Dedifferentiated amniotic fluid mesenchymal stem cell (primary cell): Measurements from ENCODE around the gene CCDC7.
"Not testable (repeated sequence)": the region's sequence is repeated elsewhere in the genome, so short reads cannot be mapped to it uniquely, and the experiment has no call there.

ENCODE experiments used
- DNase-seq: peaks from one replicate; pipeline ENCODE4 v3.0.0-alpha.2; 2016; ENCODE audit errors: extremely low spot score

CCDC7 gene

DNA sequence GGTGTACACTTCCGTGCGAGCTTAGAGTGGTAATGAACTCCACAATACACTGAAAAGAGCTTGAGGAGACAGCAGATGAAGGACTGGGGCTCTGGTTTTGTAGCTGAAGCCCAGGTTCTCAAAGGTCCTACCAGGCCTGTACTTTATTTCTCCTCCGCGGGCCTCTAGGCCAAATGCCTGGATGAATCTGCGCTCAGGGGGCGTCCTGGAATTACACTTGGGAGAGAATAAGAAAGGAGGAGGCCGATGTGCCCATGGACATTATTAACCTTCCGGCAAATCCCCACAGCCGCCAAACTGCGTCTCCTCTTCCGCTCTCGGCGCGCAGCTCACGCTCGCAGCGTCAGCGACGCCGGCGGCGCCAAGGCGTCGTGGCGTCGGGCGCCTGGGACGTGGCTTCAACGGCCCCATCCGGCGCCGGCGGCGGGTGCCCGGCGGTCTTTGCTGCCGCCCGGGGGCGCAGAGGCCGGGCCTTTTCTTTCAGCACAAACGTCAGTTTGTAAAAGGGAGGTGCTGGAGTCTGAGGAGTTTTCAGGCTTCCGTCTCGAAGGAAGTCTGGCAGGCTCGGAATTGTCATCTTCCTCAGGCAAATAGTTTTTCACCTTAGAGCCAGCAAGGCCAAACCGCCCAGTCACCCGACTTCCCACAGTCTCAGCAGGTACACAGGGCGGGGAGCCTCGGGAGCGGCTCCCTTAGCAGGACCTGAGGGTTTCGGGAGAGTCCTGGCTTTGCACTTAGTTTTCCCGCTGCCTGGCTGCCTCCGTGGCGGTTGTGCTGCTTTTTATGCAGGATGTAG is at the start of gene CCDC7:
Gene CCDC7, plus strand, starts transcription at position 401 of the 796 bp plus-strand sequence. CDS start 5,503 bp downstream, outside the sequence.
- peak; percentile 83 for DNase-seq

DNA sequence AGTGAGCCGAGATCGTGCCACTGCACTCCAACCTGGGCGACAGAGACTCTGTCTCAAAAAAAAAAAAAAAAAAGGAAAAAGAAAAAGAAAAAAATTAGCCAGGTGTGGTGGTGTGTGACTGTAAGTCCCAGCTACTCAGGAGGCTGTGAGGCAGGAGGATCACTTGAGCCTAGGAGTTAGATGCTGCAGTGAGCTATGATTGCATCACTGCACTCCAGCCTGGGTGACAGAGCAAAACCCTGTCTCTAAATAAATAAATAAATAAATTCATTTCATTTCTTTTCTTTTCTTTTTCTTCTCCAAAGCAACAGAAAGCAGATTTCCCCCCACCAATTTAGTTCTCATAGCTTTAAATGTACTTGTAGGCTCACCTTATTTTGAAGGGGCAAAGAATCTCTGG is 48.8 kb upstream of the CCDC7 start:
- not testable (repeated sequence) for DNase-seq

DNA sequence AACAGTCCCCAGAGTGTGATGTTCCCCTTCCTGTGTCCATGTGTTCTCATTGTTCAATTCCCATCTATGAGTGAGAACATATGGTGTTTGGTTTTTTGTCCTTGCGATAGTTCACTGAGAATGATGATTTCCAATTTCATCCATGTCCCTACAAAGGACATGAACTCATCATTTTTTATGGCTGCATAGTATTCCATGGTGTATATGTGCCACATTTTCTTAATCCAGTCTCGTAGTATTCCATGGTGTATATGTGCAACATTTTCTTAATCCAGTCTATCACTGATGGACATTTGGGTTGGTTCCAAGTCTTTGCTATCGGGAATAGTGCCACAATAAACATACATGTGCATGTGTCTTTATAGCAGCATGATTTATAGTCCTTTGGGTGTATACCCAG is 46.2 kb upstream of the CCDC7 start:
- not testable (repeated sequence) for DNase-seq

DNA sequence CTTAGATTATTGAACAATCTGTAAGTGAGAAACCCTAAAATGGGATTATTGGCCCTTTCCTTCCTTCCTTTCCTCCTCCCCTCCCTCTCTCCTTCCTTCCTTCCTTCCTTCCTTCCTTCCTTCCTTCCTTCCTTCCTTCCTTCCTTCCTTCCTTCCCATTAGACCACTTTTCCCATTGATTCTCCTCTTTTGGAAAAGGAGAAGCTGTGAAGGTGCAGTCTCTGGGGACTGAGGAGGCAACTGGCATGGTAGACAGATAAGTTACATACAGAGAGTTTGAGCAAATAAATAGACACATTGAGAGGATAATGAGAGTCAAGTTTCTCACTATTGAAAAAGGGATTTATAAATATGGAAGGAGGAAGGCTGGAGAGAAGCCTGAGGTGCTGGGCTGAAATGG is 45.0 kb upstream of the CCDC7 start:
- no peak for DNase-seq

DNA sequence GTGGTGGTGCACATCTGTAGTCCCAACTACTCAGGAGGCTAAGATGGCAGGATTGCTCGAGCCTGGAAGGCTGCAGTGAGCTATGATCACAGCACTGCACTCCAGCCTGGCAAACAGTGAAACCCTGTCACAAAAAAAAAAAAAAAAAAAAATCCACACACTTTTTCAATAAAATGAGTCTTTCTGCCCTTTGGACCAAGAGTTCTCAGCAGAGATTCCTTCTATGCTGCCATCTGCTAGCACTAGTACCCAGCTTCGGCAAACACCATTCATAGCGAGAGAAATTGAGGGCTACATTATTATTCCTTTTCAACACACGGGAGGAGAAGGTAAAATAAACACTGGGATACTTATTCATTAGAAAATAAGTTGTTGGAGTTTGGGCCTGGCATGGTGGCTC is 43.4 kb upstream of the CCDC7 start:
- DNase-seq = no peak

DNA sequence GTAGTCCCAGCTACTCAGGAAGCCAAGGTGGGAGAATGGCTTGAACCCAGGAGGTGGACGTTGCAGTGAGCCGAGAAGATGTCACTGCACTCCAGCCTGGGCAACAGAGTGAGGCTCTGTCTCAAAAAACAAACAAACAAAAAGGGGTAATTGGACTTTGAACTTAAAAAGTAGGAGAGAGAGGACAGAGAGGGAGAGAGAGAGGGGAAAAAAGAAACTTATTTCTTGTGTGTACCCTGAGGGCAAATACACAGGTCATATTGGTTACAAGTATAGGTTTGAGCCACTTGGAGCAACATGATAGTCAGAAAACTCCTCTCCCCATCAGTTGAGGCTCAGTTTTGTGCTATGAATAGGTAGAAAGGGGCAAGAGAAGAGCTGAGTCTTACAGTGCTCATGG is 42.8 kb upstream of the CCDC7 start:
- DNase-seq = no peak

DNA sequence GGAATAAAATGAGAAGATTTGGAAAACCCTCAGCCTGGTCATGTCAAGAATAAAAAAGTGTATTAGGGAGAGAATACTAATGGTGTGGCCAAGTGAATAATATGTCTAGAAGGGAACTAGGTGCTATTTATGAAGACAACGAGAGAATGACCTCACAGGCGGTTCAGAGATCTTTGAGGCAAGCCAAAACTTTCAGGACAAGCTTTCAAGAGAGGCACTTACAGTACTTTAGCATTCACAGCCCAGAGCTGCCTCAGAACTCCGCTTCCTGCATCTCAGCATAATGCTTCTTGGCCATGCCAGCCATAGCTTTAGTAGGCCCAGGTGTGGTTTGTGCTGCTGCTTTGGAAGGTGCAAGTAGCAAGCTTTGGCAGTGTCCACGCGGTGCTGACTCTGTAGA is 37.2 kb upstream of the CCDC7 start:
- DNase-seq = no peak

DNA sequence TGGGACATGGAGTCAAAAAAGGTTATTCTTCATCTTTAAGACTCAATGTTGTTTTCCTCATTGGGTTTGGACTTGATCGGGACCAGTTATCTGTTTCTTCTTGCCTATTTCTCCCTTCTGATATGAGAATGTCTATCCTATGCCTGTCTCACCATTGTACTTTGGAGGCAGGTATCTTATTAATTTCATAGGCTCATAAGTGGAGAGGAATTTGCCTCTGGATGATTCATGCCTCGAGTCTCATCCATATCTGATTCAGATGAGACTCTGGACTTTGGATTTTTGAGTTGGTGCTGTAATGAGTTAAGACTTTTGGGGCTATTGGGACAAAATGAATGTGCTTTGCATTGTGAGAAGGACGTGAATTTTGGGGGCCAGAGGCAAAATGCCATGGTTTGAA is 36.2 kb upstream of the CCDC7 start:
- DNase-seq = no peak

DNA sequence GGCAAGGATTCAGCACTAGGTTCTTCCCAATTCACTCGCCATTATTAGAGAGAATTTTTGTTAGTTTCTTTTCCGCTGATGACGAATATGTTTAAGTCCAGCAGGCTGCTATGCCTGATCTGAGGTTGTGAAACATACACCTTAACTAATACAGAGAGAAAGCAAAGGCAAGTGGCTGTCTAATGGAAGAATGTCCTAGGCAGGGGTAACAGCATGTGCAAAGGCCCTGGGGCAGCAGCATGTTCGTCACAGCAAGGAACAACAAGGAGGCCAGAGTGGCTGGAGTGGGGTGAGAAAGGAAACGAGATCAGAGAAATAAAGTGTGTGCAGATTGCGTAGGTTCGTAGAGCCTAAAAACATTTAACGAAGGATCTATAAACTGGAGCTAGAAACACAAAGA is 35.4 kb upstream of the CCDC7 start:
- DNase-seq = no peak

DNA sequence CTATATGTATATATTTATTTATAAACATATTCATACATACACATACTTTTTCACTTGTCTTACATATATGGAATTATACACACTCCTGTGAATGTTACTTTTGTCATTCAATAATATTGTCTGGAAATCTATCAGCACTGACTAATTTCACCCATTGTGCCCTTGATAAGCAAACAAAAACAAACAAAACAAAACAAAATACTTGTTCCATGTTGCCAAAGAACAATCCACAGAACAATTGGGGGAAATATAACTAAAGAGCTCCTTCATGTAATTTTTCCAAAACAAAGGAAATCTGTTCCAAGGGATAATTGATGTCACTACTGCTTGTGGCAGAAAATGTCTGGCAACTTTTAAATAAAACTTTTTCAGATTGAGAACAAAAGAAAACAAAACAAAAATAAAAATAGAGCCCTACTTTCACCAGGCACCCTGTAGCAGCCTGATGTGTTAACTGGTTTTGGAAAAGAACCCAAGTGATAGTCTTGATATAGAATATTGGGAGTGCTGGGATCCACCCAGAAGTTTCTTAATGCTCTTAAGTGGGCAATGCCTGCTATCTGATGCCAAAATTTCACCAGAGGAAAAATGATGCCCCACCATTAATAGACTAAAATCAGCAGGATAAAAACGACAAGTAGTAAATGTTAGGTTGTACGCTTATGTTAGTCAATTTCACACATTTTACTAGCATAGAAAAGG is 34.0 kb upstream of the CCDC7 start:
- DNase-seq = no peak

DNA sequence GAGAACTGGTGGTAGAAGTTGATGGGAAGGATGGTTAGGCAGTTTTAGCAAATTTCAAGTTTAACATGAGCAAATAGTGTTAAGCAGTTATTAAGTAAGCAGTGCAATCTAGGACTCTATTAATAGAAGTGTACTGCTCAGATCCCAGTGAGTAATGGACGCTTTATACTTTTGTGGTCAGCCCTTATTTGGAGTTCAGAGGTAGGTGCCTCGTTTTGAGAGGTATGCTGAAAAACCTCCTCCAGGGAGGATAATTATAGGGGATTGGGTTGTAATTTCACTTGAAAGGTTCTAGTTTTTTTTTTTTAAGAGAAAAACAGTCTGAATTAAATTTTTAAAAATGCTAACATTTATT is 33.5 kb upstream of the CCDC7 start:
- no peak for DNase-seq

DNA sequence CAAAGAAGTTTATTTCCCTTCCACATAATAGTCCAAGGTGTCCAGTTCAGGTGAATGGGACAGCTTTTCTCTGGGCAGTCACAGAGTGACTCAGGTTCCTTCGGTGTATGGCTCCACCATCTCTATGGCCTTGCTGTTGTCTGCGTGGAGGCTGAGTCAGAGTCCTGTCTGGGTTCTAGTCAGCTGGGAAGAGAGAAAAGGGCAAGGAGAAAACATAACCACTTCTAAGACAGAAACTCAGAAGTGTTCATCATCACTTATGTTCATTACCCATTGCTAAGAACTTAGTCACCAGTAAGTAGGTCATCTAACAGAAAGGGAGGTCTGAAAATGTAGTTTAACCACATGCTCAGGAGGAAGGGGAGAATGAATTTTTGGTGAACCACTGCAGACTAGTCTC is 32.4 kb upstream of the CCDC7 start:
- peak; percentile 45 for DNase-seq

DNA sequence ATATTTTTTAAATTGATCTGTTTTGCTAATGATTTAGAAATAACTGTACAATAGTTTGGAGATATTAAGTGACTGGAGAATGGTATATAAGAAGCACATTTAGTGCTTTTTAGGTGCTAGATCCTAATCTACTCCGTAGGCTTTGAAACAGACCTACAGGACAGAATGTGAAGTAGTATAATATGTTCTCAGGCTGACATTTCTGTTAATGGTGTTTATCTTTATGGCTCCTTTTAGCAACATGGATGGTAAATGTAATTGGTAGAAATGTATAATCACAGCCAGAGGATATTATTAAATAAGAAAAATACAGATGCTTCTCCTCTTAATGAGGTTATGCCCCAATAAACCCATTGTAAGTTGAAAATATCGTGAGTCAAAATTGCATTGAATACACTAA is 30.6 kb upstream of the CCDC7 start:
- DNase-seq = no peak

DNA sequence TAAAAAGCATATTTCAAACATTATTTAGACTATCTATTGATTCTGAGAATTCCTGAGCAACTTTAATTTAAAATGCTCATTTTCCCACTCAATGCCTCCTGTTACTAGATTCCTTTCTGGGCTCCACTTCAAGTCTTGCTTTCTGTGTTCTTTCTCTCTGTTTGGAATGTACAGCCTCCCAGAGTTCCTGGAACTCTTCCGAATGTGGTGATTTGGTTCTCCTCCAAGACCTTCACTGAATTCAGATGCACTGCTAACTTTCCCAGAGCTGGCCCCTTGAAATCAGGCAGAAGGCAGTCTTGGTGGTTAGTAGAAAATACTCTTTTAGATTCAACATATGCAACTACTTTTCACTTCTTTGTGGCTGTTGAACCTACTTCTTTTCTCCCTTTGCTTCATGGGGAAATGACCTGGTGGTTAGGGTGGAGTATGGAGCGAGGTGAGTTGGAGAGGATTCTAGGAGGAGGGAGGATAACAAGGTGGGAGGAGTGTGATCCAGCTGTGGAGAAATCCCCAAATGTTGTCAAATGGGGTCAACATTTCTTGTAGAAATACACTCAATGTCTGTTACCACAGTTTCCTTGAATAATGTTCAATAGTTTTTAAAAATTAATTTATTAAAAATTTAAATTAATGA is 27.9 kb upstream of the CCDC7 start:
- DNase-seq = peak; percentile 91

DNA sequence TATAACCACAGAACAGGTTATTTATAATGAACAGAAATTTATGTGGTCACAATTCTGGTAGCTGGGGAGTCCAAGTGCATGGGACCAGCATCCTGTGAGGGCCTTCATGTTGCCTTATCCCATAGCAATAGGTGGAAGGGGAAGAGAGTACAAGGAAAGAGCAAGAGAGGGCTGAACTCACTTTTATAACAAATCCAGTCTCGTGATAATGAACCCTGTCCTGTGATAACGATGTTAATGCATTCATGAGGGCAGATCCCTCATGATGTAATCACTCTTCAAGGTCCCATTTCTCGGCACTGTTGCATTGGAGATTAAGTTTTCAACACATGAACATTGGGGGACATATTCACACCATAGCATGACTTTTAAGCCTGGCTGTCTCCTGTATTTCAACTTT is 27.4 kb upstream of the CCDC7 start:
- DNase-seq = no peak

DNA sequence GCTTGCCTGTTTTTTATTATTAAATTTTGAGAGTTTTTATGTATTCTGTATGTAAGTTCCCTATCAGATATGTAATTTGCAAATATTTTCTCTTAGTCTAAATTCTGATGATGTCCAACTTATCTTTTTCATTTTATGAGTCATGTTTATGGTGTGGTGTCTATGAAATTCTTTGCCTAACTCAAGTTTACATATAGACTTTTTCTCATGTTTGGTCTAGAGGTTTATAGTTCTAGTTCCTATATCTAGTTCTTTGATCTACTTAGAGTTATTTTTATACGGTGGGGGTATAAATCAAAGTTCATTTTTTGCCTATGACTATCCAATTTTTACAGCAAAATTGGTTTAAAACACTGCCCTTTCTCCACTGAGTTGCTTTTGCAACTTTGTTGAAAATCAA is 26.3 kb upstream of the CCDC7 start:
- DNase-seq = no peak

DNA sequence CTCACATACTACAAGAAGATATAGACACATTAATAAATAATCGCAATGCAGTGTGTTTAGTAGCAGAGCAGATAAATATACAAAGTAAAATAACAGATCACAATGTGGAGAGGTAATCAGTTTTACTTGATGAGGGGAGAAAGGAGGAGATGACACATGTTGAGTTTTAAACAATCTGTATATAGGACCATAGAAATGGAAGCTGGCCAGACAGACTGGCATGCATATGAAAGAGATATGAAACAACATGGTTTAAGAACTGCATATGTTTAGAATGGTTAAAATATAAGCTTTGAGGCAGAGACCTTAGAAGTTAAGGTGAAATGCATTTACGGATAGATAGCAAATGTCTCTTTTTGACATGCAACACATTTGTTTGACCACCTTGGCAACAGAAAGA is 19.8 kb upstream of the CCDC7 start:
- no peak for DNase-seq

DNA sequence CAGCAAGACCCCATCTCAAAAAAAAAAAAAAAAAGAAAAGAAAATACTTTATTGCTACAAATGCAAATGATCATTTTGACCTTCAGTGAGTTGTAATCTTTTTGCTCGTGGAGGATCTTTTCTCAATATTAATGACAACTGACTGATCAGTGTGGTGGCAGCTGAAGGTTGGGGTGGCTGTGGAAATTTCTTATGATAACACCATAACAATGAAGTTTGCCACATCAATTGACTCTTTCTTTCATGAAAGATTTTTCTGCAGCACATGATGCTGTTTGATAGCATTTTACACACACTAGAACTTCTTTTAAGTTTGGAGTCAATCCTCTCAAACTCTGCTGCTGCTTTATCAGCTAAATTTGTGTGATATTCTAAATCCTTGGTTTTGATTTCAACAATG is 12.4 kb upstream of the CCDC7 start:
- no peak for DNase-seq

DNA sequence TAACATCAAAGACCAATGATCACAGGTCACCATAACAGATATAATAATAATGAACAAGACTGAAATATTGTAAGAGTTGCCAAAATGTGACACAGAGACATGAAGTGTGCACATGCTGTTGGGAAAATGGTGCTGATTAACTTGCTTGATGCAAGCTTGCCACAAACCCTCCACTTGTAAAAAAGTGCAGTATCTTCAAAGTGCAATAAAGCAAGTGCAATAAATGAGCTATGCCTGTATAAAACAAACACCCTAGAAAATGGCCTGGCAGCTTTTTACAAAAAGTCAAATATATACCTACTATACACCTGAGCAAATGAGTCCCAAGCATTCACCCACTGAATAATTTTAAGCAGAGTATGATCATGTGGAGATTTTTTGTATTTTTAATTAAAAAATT is 9.7 kb upstream of the CCDC7 start:
- no peak for DNase-seq

DNA sequence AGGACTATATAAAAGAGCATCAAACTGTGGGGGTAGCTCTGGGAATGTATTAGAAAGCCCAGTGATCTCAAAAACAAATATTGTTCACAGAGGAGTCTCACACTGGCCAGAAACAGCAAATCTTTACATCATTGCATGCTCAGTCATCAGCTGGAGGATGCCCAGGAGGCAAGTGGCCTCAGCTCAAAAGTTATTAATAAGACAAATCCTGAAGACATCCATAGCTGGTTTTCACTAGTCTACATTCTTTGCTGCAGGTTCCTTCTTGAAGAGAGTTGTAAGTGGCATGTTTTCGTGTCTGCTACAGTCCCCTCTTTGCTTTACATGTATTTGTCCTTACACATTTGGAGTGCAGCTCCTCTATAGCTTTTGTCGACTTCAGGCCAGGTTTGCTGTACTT is 8.6 kb upstream of the CCDC7 start:
- DNase-seq = no peak

DNA sequence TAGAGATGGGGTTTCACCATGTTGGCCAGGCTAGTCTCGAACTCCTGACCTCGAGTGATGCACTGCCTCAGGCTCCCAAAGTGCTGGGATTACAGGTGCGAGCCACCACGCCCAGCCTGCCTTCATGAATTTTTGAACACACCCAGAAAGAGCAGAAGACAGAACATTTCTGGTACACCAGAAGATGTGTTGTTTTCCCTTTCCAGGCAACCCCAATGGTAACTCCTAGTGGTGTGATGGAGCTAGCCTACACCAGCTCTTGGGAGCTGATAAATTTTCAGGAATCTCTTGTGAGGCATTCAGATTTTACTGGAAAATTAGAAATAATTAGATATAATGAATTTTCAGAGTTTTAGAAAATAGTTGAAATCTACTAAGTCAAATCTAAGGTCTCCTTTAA is 904 bp upstream of the CCDC7 start:
- no peak for DNase-seq

DNA sequence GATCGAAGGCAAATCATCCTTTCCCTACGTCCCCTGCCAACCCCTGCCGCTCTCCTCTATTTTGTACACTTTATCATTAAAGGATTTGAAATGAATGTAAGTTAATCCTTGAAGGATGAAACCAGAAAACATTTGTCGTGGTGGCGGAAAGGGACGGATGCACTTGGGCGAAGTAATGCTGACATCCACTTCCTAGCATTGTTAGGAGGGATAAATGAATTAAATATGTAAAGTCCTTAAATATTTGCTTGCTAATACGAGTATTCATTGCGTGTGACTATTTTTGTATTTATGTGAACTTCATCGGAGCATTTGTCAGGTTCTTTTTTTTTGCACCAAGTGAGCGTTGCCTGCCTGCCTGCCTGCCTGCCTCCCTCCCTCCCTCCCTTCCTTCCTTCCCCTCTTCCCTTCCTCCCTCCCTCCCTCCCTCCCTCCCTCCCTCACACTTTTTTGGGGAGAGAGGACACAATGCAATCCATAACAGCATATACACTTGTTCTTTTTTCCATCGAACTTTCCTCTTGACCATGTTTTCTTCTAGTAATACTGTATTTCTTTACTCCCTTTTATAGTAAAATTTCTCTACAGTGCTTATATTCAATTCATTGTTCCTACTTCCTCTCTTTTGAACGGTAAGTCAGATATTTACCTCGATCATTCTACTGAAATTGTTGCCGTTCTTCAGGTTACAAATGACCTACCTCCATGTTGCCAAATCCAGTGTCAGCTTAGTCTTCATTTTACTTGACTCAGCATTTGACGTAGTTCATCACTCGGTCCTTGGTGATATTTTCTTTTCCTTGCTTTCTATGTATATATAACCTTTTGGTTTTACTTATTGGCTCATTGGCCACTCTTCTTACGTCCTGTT is 831 bp downstream of the CCDC7 start:
- DNase-seq = no peak
